Left lung (tissue), 10 donors: Measurements from ENCODE around the gene BMP2K. TPM values are rescaled to one million over a fixed set of nuclear protein-coding genes. Genes with fewer than 3 reads are reported as not detected.
"Not testable (repeated sequence)": the region's sequence is repeated elsewhere in the genome, so short reads cannot be mapped to it uniquely, and the experiment has no call there.

Experiments used
- ATAC-seq: fragments of 200-7000 bp; cut with Tn5 transposase; one replicate; pipeline ENCODE4 v1.9.1; 2020; ENCODE audit warnings: moderate library complexity
- DNase-seq, 4 donors: peaks; one replicate each; pipeline ENCODE4 v3.0.0-alpha.2; 2013 to 2020
- H3K27ac ChIP-seq, 2 donors: fragments of 200-600 bp; sonication (generic) in 1 of 2; one replicate each; pipeline versions ENCODE4 v1.5.0 to v1.8.0; 2020 to 2021
- H3K27me3 ChIP-seq, 2 donors: fragments of 200-600 bp; sonication (generic) in 1 of 2; one replicate each; pipeline versions ENCODE4 v1.5.0 to v1.8.0; 2020 to 2021
- H3K36me3 ChIP-seq, 2 donors: fragments of 200-600 bp; sonication (generic) in 1 of 2; one replicate each; pipeline versions ENCODE4 v1.5.0 to v1.8.0; 2020 to 2021
- H3K4me1 ChIP-seq, 2 donors: fragments of 200-600 bp; one replicate each; pipeline ENCODE4 v1.8.0; 2021
- H3K4me3 ChIP-seq, 2 donors: fragments of 200-600 bp; sonication (generic) in 1 of 2; one replicate each; pipeline versions ENCODE4 v1.5.0 to v1.8.0; 2020 to 2021; ENCODE audit warnings: mild to moderate bottlenecking in 1 of 2
- H3K9me3 ChIP-seq, 2 donors: fragments of 200-600 bp; sonication (generic) in 1 of 2; one replicate each; pipeline versions ENCODE4 v1.5.0 to v1.8.0; 2020 to 2021
- intact Hi-C, 2 donors: fragments of 100-400 bp; cut with DNase I; formaldehyde crosslinking; loops; one replicate each; pipeline versions ENCODE4 v1.11.2 to v1.14.2; 2022
- polyA plus RNA-seq, 6 donors: library from polyadenylated mRNA; unstranded; fragments of 120-200 nt; gene quantifications; one replicate each; pipeline ENCODE4 v1.2.1, GENCODE V29; 2013; ENCODE audit not compliant: insufficient read length in 6 of 6
- total RNA-seq, 2 donors: library from RNA; stranded (reverse); fragmentation: NEBNext Ultra II Directional; extraction: Animal tissue kit (Norgen Biotek cat#: 25700); gene quantifications; one replicate each; pipeline ENCODE4 v1.2.1, GENCODE V29; 2021
- TF ChIP-seq, protein P1 (sequence below), 2 donors: fragments of 200-600 bp; sonication (generic) in 1 of 2; IDR thresholded peaks; one replicate each; pipeline versions ENCODE4 v1.5.0 to v1.8.0; 2021; ENCODE audit warnings: antibody characterized with exemption in 2 of 2
- donor health status: DM: no; HTN: yes; CAD: no.
- donor health status: DM: no; HTN: no; CAD: no.

Gene BMP2K
- total and polyA plus RNA-seq, 8 donors, result 23.2 to 67.0 (median 27.1) TPM

GRCh38 chr4:78827191-78827590 lies 51.0 kb downstream of the BMP2K start:
- DNase-seq, result no peak
- TF ChIP-seq, protein P1, sequence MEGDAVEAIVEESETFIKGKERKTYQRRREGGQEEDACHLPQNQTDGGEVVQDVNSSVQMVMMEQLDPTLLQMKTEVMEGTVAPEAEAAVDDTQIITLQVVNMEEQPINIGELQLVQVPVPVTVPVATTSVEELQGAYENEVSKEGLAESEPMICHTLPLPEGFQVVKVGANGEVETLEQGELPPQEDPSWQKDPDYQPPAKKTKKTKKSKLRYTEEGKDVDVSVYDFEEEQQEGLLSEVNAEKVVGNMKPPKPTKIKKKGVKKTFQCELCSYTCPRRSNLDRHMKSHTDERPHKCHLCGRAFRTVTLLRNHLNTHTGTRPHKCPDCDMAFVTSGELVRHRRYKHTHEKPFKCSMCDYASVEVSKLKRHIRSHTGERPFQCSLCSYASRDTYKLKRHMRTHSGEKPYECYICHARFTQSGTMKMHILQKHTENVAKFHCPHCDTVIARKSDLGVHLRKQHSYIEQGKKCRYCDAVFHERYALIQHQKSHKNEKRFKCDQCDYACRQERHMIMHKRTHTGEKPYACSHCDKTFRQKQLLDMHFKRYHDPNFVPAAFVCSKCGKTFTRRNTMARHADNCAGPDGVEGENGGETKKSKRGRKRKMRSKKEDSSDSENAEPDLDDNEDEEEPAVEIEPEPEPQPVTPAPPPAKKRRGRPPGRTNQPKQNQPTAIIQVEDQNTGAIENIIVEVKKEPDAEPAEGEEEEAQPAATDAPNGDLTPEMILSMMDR (IDR thresholded peaks at IDR 0.05), result no peak
- intact Hi-C loops, result no loop called here
- Histone ChIP-seq H3K27me3 (no peaks in the 10 kb centered on the region), H3K36me3 (peaks cover 4 to 34% of the 10 kb centered on the region in 2 donors), H3K4me1 (no peaks in the 10 kb centered on the region), H3K27ac (no peak overlapping the region), H3K9me3 (no peaks in the 10 kb centered on the region), H3K4me3 (no peak overlapping the region)
- no peak for ATAC-seq

DNA sequence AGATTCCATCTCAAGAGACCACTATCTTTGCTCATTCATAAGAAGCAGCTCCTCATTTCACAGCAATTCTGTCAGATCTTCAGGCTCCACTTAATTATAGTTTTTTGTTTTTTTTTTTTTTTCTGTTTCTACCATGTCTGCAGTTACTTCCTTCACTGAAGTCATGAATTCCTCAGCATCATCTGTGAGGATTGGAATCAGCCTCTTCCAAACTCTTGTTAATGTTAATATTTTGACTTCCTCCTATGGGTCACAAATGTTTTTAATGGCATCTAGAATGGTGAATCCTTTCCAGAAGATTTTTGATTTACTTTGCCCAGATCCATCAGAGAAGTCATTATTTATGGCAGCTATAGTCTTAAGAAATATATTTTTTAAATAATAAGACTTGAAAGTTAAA lies 53.1 kb downstream of the BMP2K start:
- Histone ChIP-seq H3K4me3 (no peak overlapping the region), H3K27ac (no peak overlapping the region), H3K9me3 (no peaks in the 10 kb centered on the region), H3K27me3 (no peaks in the 10 kb centered on the region), H3K4me1 (no peaks in the 10 kb centered on the region), H3K36me3 (peaks cover 4 to 43% of the 10 kb centered on the region in 2 donors)
- ATAC-seq, result no peak
- no peak for DNase-seq
- TF ChIP-seq, protein P1 (IDR thresholded peaks at IDR 0.05), result no peak
- intact Hi-C loops, result no loop called here

GRCh38 chr4:78839676-78840075 lies 63.5 kb downstream of the BMP2K start:
- DNase-seq, H3K27me3 ChIP-seq, H3K9me3 ChIP-seq, ATAC-seq, H3K27ac ChIP-seq, H3K4me3 ChIP-seq, H3K4me1 ChIP-seq, intact Hi-C loops: not testable (repeated sequence)
- H3K36me3 ChIP-seq, result peaks cover 0 to 20% of the 10 kb centered on the region in 2 donors

- intact Hi-C loops, ATAC-seq, H3K27ac ChIP-seq, H3K4me1 ChIP-seq, DNase-seq, H3K9me3 ChIP-seq, H3K4me3 ChIP-seq, H3K27me3 ChIP-seq: not testable (repeated sequence)
- H3K36me3 ChIP-seq, result peaks cover 0 to 20% of the 10 kb centered on the region in 2 donors
Observed at GRCh38 chr4:78840286-78840685, 64.1 kb downstream of the BMP2K start.

- H3K27ac ChIP-seq, result peak overlapping the region in 1 of 2 donors; percentile 24
- TF ChIP-seq, protein P1 (IDR thresholded peaks at IDR 0.05), result no peak
- H3K9me3 ChIP-seq, result no peaks in the 10 kb centered on the region
- no peak overlapping the region for H3K4me3 ChIP-seq
- intact Hi-C loops, result no loop called here
- H3K4me1 ChIP-seq, result peaks cover 0 to 5% of the 10 kb centered on the region in 2 donors
- no peak for ATAC-seq
- H3K36me3 ChIP-seq, result peaks cover 0 to 11% of the 10 kb centered on the region in 2 donors
- no peaks in the 10 kb centered on the region for H3K27me3 ChIP-seq
- no peak for DNase-seq
Observed at GRCh38 chr4:78845472-78845871, 69.3 kb downstream of the BMP2K start.

DNA sequence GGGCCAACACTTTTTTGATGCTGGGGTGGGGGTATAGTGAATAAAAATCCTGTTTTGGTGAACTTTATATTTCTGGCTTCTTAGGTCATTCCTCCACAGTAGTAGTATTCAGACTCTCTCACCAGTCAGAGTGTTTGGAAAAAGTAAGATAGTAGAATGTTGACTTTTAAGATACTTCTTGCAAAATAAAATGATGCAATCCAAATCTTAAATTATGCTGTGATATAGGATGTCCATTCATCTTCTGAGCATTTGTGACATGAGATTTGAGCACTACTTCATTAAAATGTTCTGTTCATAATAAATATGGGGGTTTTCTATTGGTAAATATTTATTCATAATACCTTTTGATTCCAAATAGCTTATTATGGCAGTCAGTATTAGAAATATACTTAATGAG lies 70.1 kb downstream of the BMP2K start:
- intact Hi-C loops, result no loop called here
- peaks cover 0 to 19% of the 10 kb centered on the region in 2 donors for H3K36me3 ChIP-seq
- H3K4me3 ChIP-seq, result no peak overlapping the region
- DNase-seq, result no peak
- H3K4me1 ChIP-seq, result peaks cover 0 to 5% of the 10 kb centered on the region in 2 donors
- H3K9me3 ChIP-seq, result no peaks in the 10 kb centered on the region
- H3K27ac ChIP-seq, result no peak overlapping the region
- ATAC-seq, result no peak
- TF ChIP-seq, protein P1 (IDR thresholded peaks at IDR 0.05), result no peak
- H3K27me3 ChIP-seq, result no peaks in the 10 kb centered on the region
